Esophagus squamous epithelium (tissue), 5 donors: ENCODE measurements around the gene AK8. TPM values are rescaled to one million over a fixed set of nuclear protein-coding genes. Genes with fewer than 3 reads are reported as not detected.
A peak's percentile ranks its signal among the peaks of the same experiment; 100 is the strongest.

Experiments used
- DNase-seq: peaks from one replicate; lab custom pipeline; 2025; lab: John Stamatoyannopoulos, UW
- H3K27ac ChIP-seq, 4 donors: fragments of 200-600 bp; sonication (generic); one replicate each; pipeline ENCODE4 v1.5.1; 2016 to 2019; ENCODE audit warnings: mild to moderate bottlenecking in 1 of 4
- H3K27me3 ChIP-seq, 4 donors: fragments of 200-600 bp; sonication (generic); 1 replicate in 3 of 4; 2 replicates in 1 of 4; pipeline versions ENCODE4 v1.5.1 to v1.6.0; 2017 to 2021; ENCODE audit warnings: antibody characterized with exemption in 1 of 4
- H3K36me3 ChIP-seq, 3 donors: fragments of 200-600 bp; sonication (generic); one replicate each; pipeline ENCODE4 v1.5.1; 2016 to 2019
- H3K4me1 ChIP-seq, 3 donors: fragments of 200-600 bp; sonication (generic); one replicate each; pipeline ENCODE4 v1.5.1; 2017 to 2019
- H3K4me3 ChIP-seq, 4 donors: fragments of 200-600 bp; sonication (generic); 1 replicate in 3 of 4; 2 replicates in 1 of 4; pipeline ENCODE4 v1.5.1; 2016 to 2019; ENCODE audit warnings: mild to moderate bottlenecking in 2 of 4, moderate library complexity in 1 of 4
- H3K9me3 ChIP-seq, 3 donors: fragments of 200-600 bp; sonication (generic); one replicate each; pipeline ENCODE4 v1.5.1; 2016 to 2019
- CTCF ChIP-seq, 6 experiments: fragments of 450-650 bp in 4 of 6; fragments of 200-600 bp in 2 of 6; sonication (generic) in 2 of 6; IDR thresholded peaks; one replicate each; pipeline ENCODE4 v1.5.1; 2016 to 2019; ENCODE audit warnings: antibody characterized with exemption in 6 of 6, mild to moderate bottlenecking in 4 of 6, moderate library complexity in 4 of 6
- POLR2A ChIP-seq, 4 donors: fragments of 450-650 bp; IDR thresholded peaks; one replicate each; pipeline ENCODE4 v1.6.1; 2017; ENCODE audit warnings: antibody characterized with exemption in 4 of 4, mild to moderate bottlenecking in 4 of 4, moderate library complexity in 3 of 4
- WGBS, 2 donors: methylation state at CpG; one replicate each; pipeline ENCODE4 v1.1.5; 2018; 5-methylcytosine and 5-hydroxymethylcytosine counted together
- intact Hi-C: fragments of 100-400 bp; cut with DNase I; formaldehyde crosslinking; loops from one replicate; pipeline ENCODE4 v1.15.0; 2022
- total RNA-seq, 4 donors: library from RNA; depleted of rRNA; stranded (reverse); fragments of >200 nt; gene quantifications; one replicate each; pipeline ENCODE4 v1.1.0, GENCODE V29; 2016
- donor health status: DM: yes; HTN: yes; CAD: no.

AK8 gene
- total RNA-seq, 4 donors from 2014 or later: 0.38 to 1.1 (median 0.48) TPM; not detected in 1

- Histone ChIP-seq H3K36me3 (peaks cover 0 to 2% (median 0%) of the 10 kb centered on the region in 3 donors), H3K27ac (peak within 1 kb of the TSS; percentile 89 to 97 (median 93))
- TF ChIP-seq CTCF (IDR thresholded peaks at IDR 0.05) (no peak), POLR2A (IDR thresholded peaks at IDR 0.05) (peak in 1 of 4 donors; percentile 12)
These were observed 792 bp upstream of the AK8 start, which contains the start of gene SPACA9 for GRCh38 chr9:132878695-132879456. Gene SPACA9, plus strand, starts transcription at chr9:132878898. Its CDS starts 5,050 bp downstream, at chr9:132883948.

GRCh38 chr9:132877458-132877823 is 643 bp downstream of the AK8 start:
- H3K36me3 ChIP-seq: no peaks in the 10 kb centered on the region
- no peaks in the 10 kb centered on the region for H3K27me3 ChIP-seq
- no peaks in the 10 kb centered on the region for H3K9me3 ChIP-seq
- intact Hi-C loops: no loop called here
- H3K4me1 ChIP-seq: peaks cover 6 to 33% (median 13%) of the 10 kb centered on the region in 3 donors
- DNase-seq: no peak
- TF ChIP-seq POLR2A (IDR thresholded peaks at IDR 0.05): no peak
- no peak for TF ChIP-seq CTCF (IDR thresholded peaks at IDR 0.05)
- H3K4me3 ChIP-seq: peak overlapping the region; percentile 78 to 91 (median 82)
- peak overlapping the region in 3 of 4 donors; percentile 90 to 97 (median 96) for H3K27ac ChIP-seq
- WGBS, 2 donors: 20 to 27% methylated on average over 1 to 2 of the region's 14 CpGs

More at GRCh38 chr9:132878695-132879456, 792 bp upstream of the AK8 start, which contains the start of gene SPACA9:
- Histone ChIP-seq H3K4me1 (peaks cover 6 to 33% (median 13%) of the 10 kb centered on the region in 3 donors), H3K27me3 (no peaks in the 10 kb centered on the region), H3K9me3 (no peaks in the 10 kb centered on the region), H3K4me3 (peak within 1 kb of the TSS; percentile 78 to 91 (median 82))
- 27 to 44% methylated on average over 17 to 18 of the region's 42 CpGs for WGBS, 2 donors
- DNase-seq: no peak
- intact Hi-C loops: no loop called here

GRCh38 chr9:132876849-132877248 is 1.2 kb downstream of the AK8 start:
- Histone ChIP-seq H3K4me3 (no peak overlapping the region), H3K27ac (no peak overlapping the region), H3K27me3 (no peaks in the 10 kb centered on the region), H3K9me3 (no peaks in the 10 kb centered on the region), H3K4me1 (peaks cover 6 to 31% (median 13%) of the 10 kb centered on the region in 3 donors), H3K36me3 (no peaks in the 10 kb centered on the region)
- intact Hi-C loops: no loop called here
- 85 to 91% methylated on average over 3 of the region's 3 CpGs for WGBS, 2 donors
- TF ChIP-seq CTCF (IDR thresholded peaks at IDR 0.05) (no peak), POLR2A (IDR thresholded peaks at IDR 0.05) (no peak)
- no peak for DNase-seq

- TF ChIP-seq CTCF (IDR thresholded peaks at IDR 0.05): no peak
- TF ChIP-seq POLR2A (IDR thresholded peaks at IDR 0.05): no peak
- H3K4me1 ChIP-seq: peaks cover 6 to 36% (median 13%) of the 10 kb centered on the region in 3 donors
- H3K27me3 ChIP-seq: no peaks in the 10 kb centered on the region
- no peak overlapping the region for H3K27ac ChIP-seq
- H3K4me3 ChIP-seq: no peak overlapping the region
- intact Hi-C loops: no loop called here
- H3K9me3 ChIP-seq: no peaks in the 10 kb centered on the region
- no peaks in the 10 kb centered on the region for H3K36me3 ChIP-seq
- no peak for DNase-seq
- 67 to 78% methylated on average over 1 to 2 of the region's 5 CpGs for WGBS, 2 donors
These were observed 2.9 kb downstream of the AK8 start for GRCh38 chr9:132875159-132875558.

GRCh38 chr9:132873403-132873802 is 4.7 kb downstream of the AK8 start:
- TF ChIP-seq POLR2A (IDR thresholded peaks at IDR 0.05) (no peak), CTCF (IDR thresholded peaks at IDR 0.05) (no peak)
- intact Hi-C loops: no loop called here
- WGBS, 2 donors: 52 to 75% methylated on average over 1 to 7 of the region's 7 CpGs
- H3K27ac ChIP-seq: no peak overlapping the region
- no peaks in the 10 kb centered on the region for H3K27me3 ChIP-seq
- no peaks in the 10 kb centered on the region for H3K36me3 ChIP-seq
- H3K4me3 ChIP-seq: no peak overlapping the region
- no peaks in the 10 kb centered on the region for H3K9me3 ChIP-seq
- no peak for DNase-seq
- peaks cover 6 to 20% (median 7%) of the 10 kb centered on the region in 3 donors for H3K4me1 ChIP-seq
